HepG2 (cell line): ENCODE results near the gene DNMT1. TPM values are rescaled to one million over a fixed set of nuclear protein-coding genes. Genes with fewer than 3 reads are reported as not detected.

Experiments
- ARID2 ChIP-seq: sonication (generic); formaldehyde crosslinking; IDR thresholded peaks from 2 replicates; pipeline ENCODE4 v1.8.1; 2022; ENCODE audit warnings: mild to moderate bottlenecking, missing genetic modification reagents, borderline replicate concordance
- GPN1 ChIP-seq: sonication (generic); formaldehyde crosslinking; IDR thresholded peaks from 2 replicates; pipeline ENCODE4 v1.5.1; 2020; ENCODE audit warnings: missing genetic modification reagents, borderline replicate concordance
- GZF1 ChIP-seq: sonication (generic); formaldehyde crosslinking; IDR thresholded peaks from 2 replicates; pipeline ENCODE4 v1.5.1; 2020; ENCODE audit warnings: mild to moderate bottlenecking, missing genetic modification reagents
- HNRNPL ChIP-seq: fragments of 200-400 bp; formaldehyde crosslinking; IDR thresholded peaks from 2 replicates; pipeline ENCODE4 v1.6.1; 2017; ENCODE audit warnings: mild to moderate bottlenecking, low read depth, low read length
- KMT2A ChIP-seq: sonication (generic); formaldehyde crosslinking; IDR thresholded peaks from 2 replicates; pipeline ENCODE4 v1.4.0; 2020; ENCODE audit warnings: missing genetic modification reagents
- MAFF ChIP-seq: IDR thresholded peaks from 2 replicates; pipeline ENCODE4 v1.6.1; 2011; ENCODE audit warnings: low read depth, low read length, improper control_type of control experiment
- NFKBIZ ChIP-seq: IDR thresholded peaks from 2 replicates; pipeline ENCODE4 v1.6.1; 2018; ENCODE audit warnings: missing genetic modification reagents, missing compliant biosample characterization
- NKX3-1 ChIP-seq: sonication (generic); formaldehyde crosslinking; IDR thresholded peaks from 2 replicates; pipeline ENCODE4 v1.5.0; 2020; ENCODE audit warnings: missing genetic modification reagents
- PAF1 ChIP-seq: IDR thresholded peaks from 2 replicates; pipeline ENCODE4 v1.6.1; 2016; ENCODE audit warnings: missing genetic modification reagents, missing compliant biosample characterization
- PRMT3 ChIP-seq: sonication (generic); formaldehyde crosslinking; IDR thresholded peaks from 2 replicates; pipeline ENCODE4 v1.8.1; 2022; ENCODE audit warnings: low read depth, mild to moderate bottlenecking, moderate library complexity, missing genetic modification reagents, borderline replicate concordance
- PTBP1 ChIP-seq: fragments of 200-400 bp; formaldehyde crosslinking; IDR thresholded peaks from 2 replicates; pipeline ENCODE4 v1.6.1; 2018; ENCODE audit warnings: low read length, low read depth; ENCODE audit not compliant: poor library complexity, severe bottlenecking
- RELA ChIP-seq: sonication (generic); formaldehyde crosslinking; IDR thresholded peaks from 2 replicates; pipeline ENCODE4 v1.4.0; 2020; ENCODE audit warnings: missing genetic modification reagents
- SOX6 ChIP-seq, 2 experiments: fragments of 450-650 bp in 1 of 2; sonication (generic) in 1 of 2; formaldehyde crosslinking in 1 of 2; IDR thresholded peaks; 2 replicates each; pipeline versions ENCODE4 v1.4.0 to v1.6.1; 2017 to 2020; ENCODE audit warnings: antibody characterized with exemption in 1 of 2, mild to moderate bottlenecking in 1 of 2, missing genetic modification reagents in 1 of 2
- SRY ChIP-seq: sonication (generic); formaldehyde crosslinking; IDR thresholded peaks from 2 replicates; pipeline ENCODE4 v1.8.0; 2022; ENCODE audit warnings: mild to moderate bottlenecking, missing genetic modification reagents
- U2AF2 ChIP-seq: fragments of 200-400 bp; formaldehyde crosslinking; IDR thresholded peaks from 2 replicates; pipeline ENCODE4 v1.6.1; 2017; ENCODE audit warnings: low read depth, mild to moderate bottlenecking, low read length
- ZFP36 ChIP-seq: fragments of 150-350 bp; IDR thresholded peaks from 2 replicates; pipeline ENCODE4 v1.6.1; 2018; ENCODE audit warnings: borderline replicate concordance, low read length, low read depth; ENCODE audit not compliant: partially characterized antibody
- ZKSCAN1 ChIP-seq: fragments of 150-350 bp; IDR thresholded peaks from 2 replicates; pipeline ENCODE4 v1.6.1; 2014; ENCODE audit warnings: low read length
- ZNF354B ChIP-seq: sonication (generic); formaldehyde crosslinking; IDR thresholded peaks from 2 replicates; pipeline ENCODE4 v1.8.0; 2022; ENCODE audit warnings: mild to moderate bottlenecking, missing genetic modification reagents
- ZNF530 ChIP-seq: sonication (generic); formaldehyde crosslinking; IDR thresholded peaks from 2 replicates; pipeline ENCODE4 v1.5.0; 2020; ENCODE audit warnings: low read depth, mild to moderate bottlenecking, missing genetic modification reagents
- ZNF570 ChIP-seq: sonication (generic); formaldehyde crosslinking; IDR thresholded peaks from 2 replicates; pipeline ENCODE4 v1.4.0; 2020; ENCODE audit warnings: mild to moderate bottlenecking, missing genetic modification reagents, borderline replicate concordance
- ZNF703 ChIP-seq: sonication (generic); formaldehyde crosslinking; IDR thresholded peaks from 2 replicates; pipeline ENCODE4 v1.5.1; 2020; ENCODE audit warnings: missing genetic modification reagents, mild to moderate bottlenecking, moderate library complexity, borderline replicate concordance
- ZNF749 ChIP-seq: sonication (generic); formaldehyde crosslinking; IDR thresholded peaks from 2 replicates; pipeline ENCODE4 v1.8.0; 2022; ENCODE audit warnings: mild to moderate bottlenecking, missing genetic modification reagents, moderate library complexity, borderline replicate concordance
- ZNF776 ChIP-seq: sonication (generic); formaldehyde crosslinking; IDR thresholded peaks from 2 replicates; pipeline ENCODE4 v1.4.0; 2020; ENCODE audit warnings: mild to moderate bottlenecking, missing genetic modification reagents
- ZSCAN21 ChIP-seq: sonication (generic); formaldehyde crosslinking; IDR thresholded peaks from 2 replicates; pipeline ENCODE4 v1.8.0; 2022; ENCODE audit warnings: mild to moderate bottlenecking, missing genetic modification reagents, moderate library complexity, borderline replicate concordance
- ZSCAN30 ChIP-seq: sonication (generic); formaldehyde crosslinking; IDR thresholded peaks from 2 replicates; pipeline ENCODE4 v1.5.0; 2020; ENCODE audit warnings: mild to moderate bottlenecking, missing genetic modification reagents
- polyA plus RNA-seq, 8 experiments: library from polyadenylated mRNA; depleted of rRNA in 3 of 8; stranded (reverse) in 7 of 8; unstranded in 1 of 8; fragments of >200 nt; fragmentation: Illumina TruSeq in 4 of 8; extraction: Trizol in 4 of 8; gene quantifications; 2 replicates each; pipeline versions ENCODE4 v1.2.1 to v1.2.3, GENCODE V29; 2011 to 2016; ENCODE audit warnings: low read depth in 4 of 8, missing spikeins in 1 of 8, mixed read lengths in 1 of 8; ENCODE audit not compliant: insufficient read depth in 1 of 8
- total RNA-seq, 5 experiments: library from RNA; depleted of rRNA; stranded (reverse); fragments of >200 nt; fragmentation: Illumina TruSeq; extraction: Trizol; gene quantifications; 2 replicates each; pipeline ENCODE4 v1.2.3, GENCODE V29; 2016; ENCODE audit warnings: low read depth in 1 of 5
- TF ChIP-seq, protein P1 (sequence below): sonication (generic); formaldehyde crosslinking; IDR thresholded peaks from 2 replicates; pipeline ENCODE4 v1.5.1; 2020; ENCODE audit warnings: missing genetic modification reagents, mild to moderate bottlenecking, borderline replicate concordance
- TF ChIP-seq, protein P2 (sequence below): sonication (generic); formaldehyde crosslinking; IDR thresholded peaks from 2 replicates; pipeline ENCODE4 v1.8.0; 2022; ENCODE audit warnings: missing genetic modification reagents, low read depth, mild to moderate bottlenecking, borderline replicate concordance
- TF ChIP-seq, protein P3 (sequence below): sonication (generic); formaldehyde crosslinking; IDR thresholded peaks from 2 replicates; pipeline ENCODE4 v1.5.0; 2020; ENCODE audit warnings: mild to moderate bottlenecking, missing genetic modification reagents

The DNMT1 gene
- total and polyA plus RNA-seq, 2 of the 13 experiments (the other 11 are each of a cell fraction or from before 2014, with no cell fraction given) = 31.2 to 91.1 TPM

DNA sequence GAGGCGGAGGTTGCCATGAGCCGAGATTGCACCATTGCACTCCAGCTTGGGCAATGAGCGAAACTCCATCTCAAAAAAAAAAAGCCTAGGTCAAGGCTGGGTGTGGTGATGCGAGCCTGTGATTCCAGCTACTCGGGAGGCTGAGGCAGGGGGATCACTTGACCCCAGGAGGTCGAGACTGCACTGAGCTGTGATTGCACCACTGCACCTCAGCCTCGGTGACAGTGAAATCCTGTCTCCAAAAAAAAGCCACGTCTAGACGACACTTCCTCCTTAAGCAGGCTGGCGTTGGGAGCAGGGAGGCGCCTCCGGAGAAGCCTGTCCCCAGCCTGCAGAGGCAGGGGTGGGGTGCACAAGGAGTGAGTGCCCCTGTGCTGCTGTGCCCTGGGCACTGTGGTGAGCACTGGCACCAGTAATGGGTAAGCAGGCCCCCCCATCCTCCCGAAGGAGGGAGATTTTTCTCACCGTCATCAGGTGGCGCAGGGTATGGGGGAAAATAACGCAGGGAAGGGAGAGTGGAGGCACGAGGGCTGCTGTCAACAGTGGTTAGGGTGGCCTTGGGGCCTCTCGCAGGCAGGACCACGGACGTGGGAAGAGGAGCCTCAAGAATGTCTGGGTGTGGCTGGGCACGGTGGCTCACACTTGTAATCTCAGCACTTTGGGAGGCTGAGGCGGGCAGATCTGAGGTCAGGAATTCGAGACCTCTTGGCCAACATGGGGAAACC lies 82.6 kb downstream of the DNMT1 start (continued):
- TF ChIP-seq MAFF (no peak), NFKBIZ (CRISPR knock-in tag) (no peak), ZNF570 (CRISPR knock-in tag) (no peak), ZNF749 (CRISPR knock-in tag) (no peak), ARID2 (CRISPR knock-in tag) (no peak), GPN1 (CRISPR knock-in tag) (no peak), ZNF530 (CRISPR knock-in tag) (no peak), U2AF2 (no peak), PAF1 (peak; percentile 58), ZNF354B (CRISPR knock-in tag) (no peak), PTBP1 (peak; percentile 58), ZSCAN30 (CRISPR knock-in tag) (no peak), HNRNPL (0 out of 2 replicates have a peak, but pooled peaks have one; percentile 54), SOX6 (IDR thresholded peaks at IDR 0.05) (no peak), SOX6 (CRISPR knock-in tag; IDR thresholded peaks at IDR 0.05) (no peak), SRY (CRISPR knock-in tag) (0 out of 2 replicates have a peak, but pooled peaks have one; percentile 31), ZFP36 (no peak), ZNF776 (CRISPR knock-in tag) (no peak), ZKSCAN1 (no peak), NKX3-1 (no peak), RELA (CRISPR knock-in tag) (no peak), GZF1 (CRISPR knock-in tag) (no peak), ZSCAN21 (CRISPR knock-in tag) (0 out of 2 replicates have a peak, but pooled peaks have one; percentile 12), ZNF703 (no peak), KMT2A (CRISPR knock-in tag) (no peak), PRMT3 (CRISPR knock-in tag) (0 out of 2 replicates have a peak, but pooled peaks have one; percentile 1)
- TF ChIP-seq, protein P1, sequence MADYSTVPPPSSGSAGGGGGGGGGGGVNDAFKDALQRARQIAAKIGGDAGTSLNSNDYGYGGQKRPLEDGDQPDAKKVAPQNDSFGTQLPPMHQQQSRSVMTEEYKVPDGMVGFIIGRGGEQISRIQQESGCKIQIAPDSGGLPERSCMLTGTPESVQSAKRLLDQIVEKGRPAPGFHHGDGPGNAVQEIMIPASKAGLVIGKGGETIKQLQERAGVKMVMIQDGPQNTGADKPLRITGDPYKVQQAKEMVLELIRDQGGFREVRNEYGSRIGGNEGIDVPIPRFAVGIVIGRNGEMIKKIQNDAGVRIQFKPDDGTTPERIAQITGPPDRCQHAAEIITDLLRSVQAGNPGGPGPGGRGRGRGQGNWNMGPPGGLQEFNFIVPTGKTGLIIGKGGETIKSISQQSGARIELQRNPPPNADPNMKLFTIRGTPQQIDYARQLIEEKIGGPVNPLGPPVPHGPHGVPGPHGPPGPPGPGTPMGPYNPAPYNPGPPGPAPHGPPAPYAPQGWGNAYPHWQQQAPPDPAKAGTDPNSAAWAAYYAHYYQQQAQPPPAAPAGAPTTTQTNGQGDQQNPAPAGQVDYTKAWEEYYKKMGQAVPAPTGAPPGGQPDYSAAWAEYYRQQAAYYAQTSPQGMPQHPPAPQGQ = no peak
- TF ChIP-seq, protein P2, sequence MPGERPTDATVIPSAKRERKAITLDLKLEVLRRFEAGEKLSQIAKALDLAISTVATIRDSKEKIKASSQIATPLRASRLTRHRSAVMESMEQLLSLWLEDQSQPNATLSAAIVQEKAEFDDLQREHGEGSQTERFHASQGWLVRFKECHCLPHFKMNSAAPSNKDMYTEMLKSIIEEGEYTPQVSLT (CRISPR knock-in tag) = no peak
- TF ChIP-seq, protein P3, sequence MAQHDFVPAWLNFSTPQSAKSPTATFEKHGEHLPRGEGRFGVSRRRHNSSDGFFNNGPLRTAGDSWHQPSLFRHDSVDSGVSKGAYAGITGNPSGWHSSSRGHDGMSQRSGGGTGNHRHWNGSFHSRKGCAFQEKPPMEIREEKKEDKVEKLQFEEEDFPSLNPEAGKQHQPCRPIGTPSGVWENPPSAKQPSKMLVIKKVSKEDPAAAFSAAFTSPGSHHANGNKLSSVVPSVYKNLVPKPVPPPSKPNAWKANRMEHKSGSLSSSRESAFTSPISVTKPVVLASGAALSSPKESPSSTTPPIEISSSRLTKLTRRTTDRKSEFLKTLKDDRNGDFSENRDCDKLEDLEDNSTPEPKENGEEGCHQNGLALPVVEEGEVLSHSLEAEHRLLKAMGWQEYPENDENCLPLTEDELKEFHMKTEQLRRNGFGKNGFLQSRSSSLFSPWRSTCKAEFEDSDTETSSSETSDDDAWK (CRISPR knock-in tag) = no peak
